Measurements from ENCODE around the gene CCDC134.
"Not testable (repeated sequence)": the region's sequence is repeated elsewhere in the genome, so short reads cannot be mapped to it uniquely, and the experiment has no call there.

Gene CCDC134

GRCh38 chr22:41821471-41822316 is 21.2 kb downstream of the CCDC134 start:
- intact Hi-C loops (cut with DNase I): loop anchor here (1.0 kb wide), 1 partner anchor 120 kb away; no protein-coding TSS in a partner anchor
- DNase-seq: peak in 1 of 10 donors; percentile 40

- intact Hi-C loops (cut with DNase I): loop anchor here (1.0 kb wide), 1 partner anchor 119 kb away; no protein-coding TSS in a partner anchor
- DNase-seq: peak in 2 of 10 donors; percentile 55 to 80
These were observed 22.0 kb downstream of the CCDC134 start for GRCh38 chr22:41822317-41823057.

DNA sequence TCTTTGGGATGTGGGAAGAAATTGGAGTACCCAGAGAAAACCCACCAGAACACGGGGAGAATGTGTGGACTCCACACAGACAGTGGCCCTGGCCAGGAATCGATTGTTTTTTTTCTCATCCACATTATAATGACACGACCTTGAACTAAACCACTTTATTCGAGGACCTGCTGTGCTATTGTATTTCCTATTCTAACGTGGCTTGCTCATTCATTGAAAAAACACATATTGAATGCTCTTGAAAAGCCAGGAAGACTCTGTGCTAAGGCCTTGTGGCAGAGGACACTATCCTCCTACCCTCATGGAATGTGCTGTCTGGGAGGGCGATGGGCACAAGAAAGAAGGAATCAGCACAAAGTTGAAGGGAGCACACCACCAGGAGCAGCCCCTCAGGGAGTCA is 23.3 kb downstream of the CCDC134 start:
- no peak for DNase-seq
- intact Hi-C loops (cut with DNase I): no loop called here

DNA sequence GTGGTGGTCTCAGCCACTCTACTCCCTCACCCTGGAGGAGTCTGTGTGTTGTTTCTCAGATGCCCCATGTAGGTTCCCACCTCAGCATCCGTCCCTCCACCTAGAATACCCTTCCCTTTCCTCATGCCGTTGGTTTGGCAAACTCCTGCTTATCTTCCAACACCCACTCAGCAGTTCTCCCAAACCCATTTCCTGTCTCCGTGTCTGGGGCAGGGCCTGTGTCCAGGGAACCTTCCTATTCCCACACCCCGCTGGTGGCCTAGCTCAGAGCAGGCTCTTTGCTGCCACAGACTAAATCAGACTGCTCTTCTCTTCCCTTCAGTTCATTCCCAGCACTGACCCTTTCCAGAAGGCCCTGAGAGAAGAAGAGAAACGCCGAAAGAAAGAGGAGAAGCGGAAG is 24.9 kb downstream of the CCDC134 start:
- peak in 1 of 10 donors; percentile 43 for DNase-seq
- intact Hi-C loops (cut with DNase I): no loop called here

- intact Hi-C loops (cut with DNase I): no loop called here
- DNase-seq: no peak
These were observed 25.5 kb downstream of the CCDC134 start for GRCh38 chr22:41826021-41826420.

- intact Hi-C loops (cut with DNase I): no loop called here
These were observed 26.2 kb downstream of the CCDC134 start for GRCh38 chr22:41826430-41827383.

DNA sequence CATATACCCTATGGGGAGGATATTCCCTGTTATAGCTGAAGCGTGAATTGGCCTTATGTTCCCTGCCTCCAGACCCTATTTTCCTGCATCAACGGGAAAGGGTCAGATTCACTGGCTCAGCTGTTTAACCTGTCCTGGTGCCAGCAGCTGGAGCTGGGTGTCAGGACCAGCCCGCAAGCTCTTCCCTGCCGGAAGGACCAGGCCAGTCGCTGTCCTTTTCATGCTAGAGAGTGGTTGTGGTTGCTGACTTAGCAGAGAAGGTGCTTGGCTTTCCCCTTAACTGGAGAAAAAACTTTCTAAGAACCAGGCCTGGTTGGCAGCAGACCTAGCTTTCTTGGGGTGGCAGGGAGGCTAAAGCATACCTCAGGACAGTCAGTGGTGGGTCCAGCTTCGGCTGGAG is 27.2 kb downstream of the CCDC134 start:
- DNase-seq: no peak
- intact Hi-C loops (cut with DNase I): no loop called here

More at GRCh38 chr22:41826430-41827383, 26.2 kb downstream of the CCDC134 start:
- peak in 1 of 10 donors; percentile 84 for DNase-seq

DNA sequence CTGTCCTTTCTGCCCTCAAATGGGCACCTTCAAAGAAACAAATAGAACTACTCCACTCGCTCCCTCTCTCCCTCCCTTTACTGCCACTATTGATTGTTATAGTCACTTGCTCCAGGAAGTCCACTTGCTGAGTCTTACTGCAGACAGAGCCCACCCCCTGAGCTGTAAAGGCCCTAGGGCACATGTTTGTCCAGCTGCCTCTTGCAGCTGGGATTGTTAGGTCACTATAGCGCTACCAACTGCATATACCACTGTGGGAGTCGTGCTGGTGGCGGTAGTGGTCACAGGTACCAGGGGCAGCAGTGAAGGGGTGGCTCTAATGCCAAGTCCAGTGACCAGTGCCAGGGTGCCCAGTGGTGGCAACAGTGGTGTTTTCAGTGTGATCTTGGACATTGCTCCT is 28.0 kb downstream of the CCDC134 start:
- DNase-seq: no peak
- intact Hi-C loops (cut with DNase I): no loop called here

GRCh38 chr22:41830174-41830573 is 29.7 kb downstream of the CCDC134 start:
- no peak for DNase-seq
- intact Hi-C loops (cut with DNase I): no loop called here

- DNase-seq: no peak
- intact Hi-C loops (cut with DNase I): no loop called here
These were observed 30.9 kb downstream of the CCDC134 start for GRCh38 chr22:41831383-41831782.

GRCh38 chr22:41831828-41832552 is 31.5 kb downstream of the CCDC134 start:
- DNase-seq: no peak
- intact Hi-C loops (cut with DNase I): no loop called here

DNA sequence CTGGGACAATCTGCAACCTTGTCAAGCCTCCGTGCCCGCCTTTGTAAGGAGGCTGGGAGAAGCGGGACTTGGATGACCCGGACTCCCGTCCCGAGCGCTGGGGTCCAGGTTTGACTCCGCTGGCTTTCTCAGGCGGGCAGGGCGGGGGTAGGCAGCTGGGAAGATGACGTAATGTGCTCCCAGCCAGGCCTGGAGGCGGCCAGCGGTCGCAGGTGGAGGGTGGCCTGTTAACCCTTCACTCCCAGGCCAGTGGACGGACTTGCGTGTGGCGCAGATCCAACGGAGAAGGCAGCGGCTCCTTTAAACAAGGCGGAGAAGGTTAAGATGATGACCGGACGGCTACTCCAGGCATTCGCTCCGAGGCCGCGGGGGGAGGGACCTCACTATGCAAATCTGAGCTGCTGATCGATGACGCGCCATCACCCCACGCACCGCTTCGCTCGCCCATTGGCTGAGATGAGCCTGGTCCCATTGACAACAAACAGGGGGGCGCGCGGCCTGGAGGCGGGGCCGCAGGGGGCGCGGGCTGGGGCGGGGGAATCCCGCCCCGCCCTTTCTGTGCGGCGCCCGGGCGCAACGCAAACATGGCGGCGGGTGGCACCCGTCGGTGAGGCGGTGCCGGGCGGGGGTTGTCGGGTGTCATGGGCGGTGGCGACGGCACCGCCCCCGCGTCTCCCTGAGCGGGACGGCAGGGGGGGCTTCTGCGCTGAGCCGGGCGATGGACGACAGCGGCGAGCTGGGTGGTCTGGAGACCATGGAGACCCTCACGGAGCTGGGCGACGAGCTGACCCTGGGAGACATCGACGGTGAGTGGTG is 32.3 kb downstream of the CCDC134 start, which contains the start of gene SREBF2:
Gene SREBF2, plus strand, starts transcription at position 553 of the 816 bp plus-strand sequence. Its CDS starts 166 bp downstream, at position 719.
- intact Hi-C loops (cut with DNase I): no loop called here
- DNase-seq: peak; percentile 99 to 100 (median 100)

GRCh38 chr22:41833369-41834004 is 33.0 kb downstream of the CCDC134 start:
- peak; percentile 23 to 93 (median 48) for DNase-seq
- intact Hi-C loops (cut with DNase I): loop anchor here (2.0 kb wide), 1 partner anchor 33 kb away; the partner anchor contains the start of gene CCDC134

DNA sequence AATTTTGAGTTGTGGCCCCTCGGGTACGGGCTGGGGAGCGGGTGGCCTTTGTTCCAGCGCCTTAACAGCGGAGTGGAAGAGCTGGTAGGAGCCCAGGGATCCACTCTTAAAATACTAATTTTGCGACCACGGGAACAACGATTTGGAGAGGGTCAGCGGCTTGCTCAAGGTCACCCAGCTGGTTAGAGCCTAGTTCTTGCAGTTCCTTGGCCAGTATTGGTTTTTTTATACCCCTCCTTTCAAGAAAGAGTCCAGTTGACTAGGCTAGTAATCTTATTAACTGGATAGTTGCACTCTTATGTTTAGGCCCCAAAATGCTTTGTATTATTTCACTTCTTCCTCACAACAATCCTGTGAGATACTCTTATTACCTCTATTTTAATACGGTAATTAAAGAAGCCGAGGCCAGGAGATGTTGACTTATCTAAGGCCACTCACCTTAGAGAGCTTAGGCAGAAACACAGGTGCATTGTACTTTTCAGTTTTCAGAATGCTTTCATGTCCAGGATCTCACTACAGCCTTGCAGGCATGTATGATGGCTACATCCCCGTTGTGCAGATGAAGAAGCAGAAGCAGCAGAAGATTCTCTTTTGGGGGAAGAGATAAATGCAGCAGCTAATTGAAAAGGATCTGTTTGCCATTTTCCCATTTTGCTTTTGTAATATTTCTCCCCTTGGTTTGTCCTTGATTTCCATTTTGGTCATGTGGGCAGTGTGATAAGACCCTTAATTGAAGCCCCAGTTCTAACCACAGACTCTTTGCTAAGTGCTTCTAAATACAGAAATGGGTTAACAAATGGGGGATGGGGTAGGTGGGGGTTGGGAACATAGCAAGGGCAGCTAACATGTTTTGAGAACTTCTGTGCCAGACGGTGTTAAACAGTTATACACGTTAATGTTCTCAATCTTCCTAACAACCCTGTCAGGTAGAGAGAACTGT is 33.8 kb downstream of the CCDC134 start:
- intact Hi-C loops (cut with DNase I): loop anchor here (2.0 kb wide), 1 partner anchor 33 kb away; the partner anchor contains the start of gene CCDC134
- DNase-seq: no peak

GRCh38 chr22:41835462-41835861 is 35.0 kb downstream of the CCDC134 start:
- DNase-seq: not testable (repeated sequence)
- intact Hi-C loops (cut with DNase I): loop anchor here (2.0 kb wide), 1 partner anchor 35 kb away; the partner anchor contains the start of gene CCDC134

- intact Hi-C loops (cut with DNase I): no loop called here
- DNase-seq: no peak
These were observed 36.1 kb downstream of the CCDC134 start for GRCh38 chr22:41836551-41836950.

Data from posterior cingulate gyrus (tissue), 11 donors.